GM21515 (cell line): ENCODE measurements around the gene TTC29.
"Not testable (repeated sequence)": the region's sequence is repeated elsewhere in the genome, so short reads cannot be mapped to it uniquely, and the experiment has no call there.

Source experiments
- ATAC-seq: cut with Tn5 transposase; IDR thresholded peaks from one replicate; pipeline ENCODE4 v1.9.1; 2021; ENCODE audit not compliant: unreplicated experiment

TTC29 gene

GRCh38 chr4:146739182-146739581 lies 206.5 kb downstream of the TTC29 start:
- no peak for ATAC-seq

- not testable (repeated sequence) for ATAC-seq
Observed at GRCh38 chr4:146723519-146723918, 222.1 kb downstream of the TTC29 start.

- no peak for ATAC-seq
Observed at GRCh38 chr4:146709956-146710355, 235.7 kb downstream of the TTC29 start.

- ATAC-seq = no peak
Observed at GRCh38 chr4:146699910-146700309, 245.8 kb downstream of the TTC29 start.

GRCh38 chr4:146674829-146675570 lies 270.7 kb downstream of the TTC29 start:
- ATAC-seq = no peak

GRCh38 chr4:146663968-146664311 lies 281.7 kb downstream of the TTC29 start:
- ATAC-seq = not testable (repeated sequence)

- no peak for ATAC-seq
Observed at GRCh38 chr4:146661367-146661766, 284.3 kb downstream of the TTC29 start.
